ENCODE results near the gene GHRL.

DNA sequence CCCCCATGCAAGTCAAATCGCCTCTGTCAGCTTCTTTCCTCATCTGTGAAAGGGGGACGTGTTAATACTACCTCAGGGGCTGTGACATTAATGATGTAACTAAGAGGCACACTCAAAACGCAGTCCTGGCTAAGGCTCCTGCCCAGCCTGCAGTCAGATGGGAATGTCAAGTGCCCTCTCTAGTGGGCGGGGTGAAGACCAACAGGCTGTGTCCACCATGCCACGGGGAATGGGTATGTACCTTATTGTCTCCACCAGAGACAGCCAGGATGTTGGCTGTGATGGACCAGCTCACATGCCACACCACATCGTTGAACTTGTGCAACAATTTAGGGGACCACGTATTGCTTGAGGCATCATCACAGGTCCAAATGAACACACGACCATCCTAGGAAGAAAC is 11.0 kb upstream of the GHRL start:
- TF ChIP-seq, protein P1, sequence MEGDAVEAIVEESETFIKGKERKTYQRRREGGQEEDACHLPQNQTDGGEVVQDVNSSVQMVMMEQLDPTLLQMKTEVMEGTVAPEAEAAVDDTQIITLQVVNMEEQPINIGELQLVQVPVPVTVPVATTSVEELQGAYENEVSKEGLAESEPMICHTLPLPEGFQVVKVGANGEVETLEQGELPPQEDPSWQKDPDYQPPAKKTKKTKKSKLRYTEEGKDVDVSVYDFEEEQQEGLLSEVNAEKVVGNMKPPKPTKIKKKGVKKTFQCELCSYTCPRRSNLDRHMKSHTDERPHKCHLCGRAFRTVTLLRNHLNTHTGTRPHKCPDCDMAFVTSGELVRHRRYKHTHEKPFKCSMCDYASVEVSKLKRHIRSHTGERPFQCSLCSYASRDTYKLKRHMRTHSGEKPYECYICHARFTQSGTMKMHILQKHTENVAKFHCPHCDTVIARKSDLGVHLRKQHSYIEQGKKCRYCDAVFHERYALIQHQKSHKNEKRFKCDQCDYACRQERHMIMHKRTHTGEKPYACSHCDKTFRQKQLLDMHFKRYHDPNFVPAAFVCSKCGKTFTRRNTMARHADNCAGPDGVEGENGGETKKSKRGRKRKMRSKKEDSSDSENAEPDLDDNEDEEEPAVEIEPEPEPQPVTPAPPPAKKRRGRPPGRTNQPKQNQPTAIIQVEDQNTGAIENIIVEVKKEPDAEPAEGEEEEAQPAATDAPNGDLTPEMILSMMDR (IDR thresholded peaks at IDR 0.05) = no peak
- TF ChIP-seq POLR2A (IDR thresholded peaks at IDR 0.05) = no peak

All from adrenal gland (tissue), 5 donors.